OCI-LY1 (cell line): Measurements from ENCODE around the gene ELOA.

Experiments used
- CTCF ChIP-seq: fragments of 200-600 bp; sonication (generic), shearing (Covaris generic); IDR thresholded peaks from 2 replicates; pipeline ENCODE4 v1.5.1; 2017; ENCODE audit warnings: mild to moderate bottlenecking, antibody characterized with exemption, low read length, moderate library complexity, mixed read lengths
- EZH2 ChIP-seq: fragments of 200-600 bp; sonication (generic), shearing (Covaris generic); IDR thresholded peaks from 2 replicates; pipeline ENCODE4 v1.8.0; 2017; ENCODE audit warnings: borderline replicate concordance, mixed run types, mild to moderate bottlenecking, antibody characterized with exemption, low read length, moderate library complexity, mixed read lengths

DNA sequence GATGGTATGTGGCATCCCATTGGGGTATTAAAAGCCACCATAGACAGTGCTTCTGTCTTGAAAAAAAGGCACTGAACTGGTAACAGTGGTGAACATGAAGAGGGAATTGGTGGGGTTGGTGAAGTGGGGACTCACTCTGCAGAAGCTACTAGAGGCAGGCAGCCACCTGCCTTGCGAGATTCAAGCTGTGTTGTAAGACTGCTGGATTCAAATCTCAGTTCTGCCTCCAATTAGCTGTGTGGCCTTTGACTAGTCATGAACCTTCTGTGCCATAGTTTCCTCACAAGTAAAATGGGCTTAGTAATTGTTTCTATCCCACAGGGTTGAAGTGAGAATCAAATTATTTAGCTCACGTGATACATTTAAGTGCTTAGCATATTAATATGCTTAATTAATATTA is 16.6 kb upstream of the ELOA start:
- no peak for TF ChIP-seq CTCF
- no peak for TF ChIP-seq EZH2
